BLaER1 (cell line): ENCODE data around the gene SPIRE2.

Experiments
- H3K27ac ChIP-seq: shearing (Covaris generic); formaldehyde crosslinking; 2 replicates; pipeline ENCODE4 v1.8.1; 2022
- H3K27me3 ChIP-seq: shearing (Covaris generic); formaldehyde crosslinking; 2 replicates; pipeline ENCODE4 v1.8.1; 2022
- H3K36me3 ChIP-seq: shearing (Covaris generic); formaldehyde crosslinking; 2 replicates; pipeline ENCODE4 v1.8.1; 2022
- H3K4me1 ChIP-seq: shearing (Covaris generic); formaldehyde crosslinking; 2 replicates; pipeline ENCODE4 v1.8.1; 2022
- H3K4me2 ChIP-seq: shearing (Covaris generic); formaldehyde crosslinking; 2 replicates; pipeline ENCODE4 v1.8.1; 2022
- H3K4me3 ChIP-seq: shearing (Covaris generic); formaldehyde crosslinking; 2 replicates; pipeline ENCODE4 v1.8.1; 2022
- H3K9ac ChIP-seq: shearing (Covaris generic); formaldehyde crosslinking; 2 replicates; pipeline ENCODE4 v1.8.1; 2022
- H3K9me3 ChIP-seq: shearing (Covaris generic); formaldehyde crosslinking; 2 replicates; pipeline ENCODE4 v1.8.1; 2022
- H4K20me1 ChIP-seq: shearing (Covaris generic); formaldehyde crosslinking; 2 replicates; pipeline ENCODE4 v1.8.1; 2022
- Cebpa-rat ChIP-seq: shearing (Covaris generic); IDR thresholded peaks from 2 replicates; pipeline ENCODE4 v1.8.1; 2022

Gene SPIRE2

DNA sequence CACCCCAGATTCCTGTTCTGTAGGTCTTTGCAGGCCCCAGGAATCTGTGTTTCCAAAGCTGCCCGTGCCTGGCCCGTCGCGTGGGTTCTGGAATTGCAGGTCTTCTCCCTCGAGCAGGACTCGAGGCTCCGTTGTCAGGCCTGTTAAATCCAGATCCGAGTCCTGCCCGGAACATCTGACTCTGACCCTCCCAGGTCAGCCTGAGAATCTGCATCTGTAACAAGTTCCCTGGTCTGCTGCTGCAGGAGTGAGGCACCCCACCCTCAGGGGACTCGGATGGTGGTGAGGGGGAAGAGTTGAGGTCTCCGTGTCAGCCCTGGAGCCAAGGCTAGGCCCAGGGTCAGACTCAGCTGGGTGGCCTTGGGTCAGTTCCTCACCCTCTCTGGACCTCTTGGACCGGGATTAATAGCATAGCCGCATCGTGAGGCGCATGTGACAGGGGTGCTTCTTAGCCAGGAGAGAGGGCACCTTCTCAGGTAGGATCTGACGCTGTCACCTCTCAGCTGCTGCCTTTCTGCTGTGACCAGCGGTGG, 8.8 kb downstream of the SPIRE2 start:
- Histone ChIP-seq H3K4me2 (peak overlapping the region; percentile 80), H3K27ac (0 out of 2 replicates have a peak overlapping the region, but pooled peaks have one; percentile 48), H3K36me3 (0 out of 2 replicates have a peak, but pooled peaks cover 3% of the 10 kb centered on the region), H3K27me3 (no peaks in the 10 kb centered on the region), H3K9me3 (peaks cover 21% of the 10 kb centered on the region), H4K20me1 (no peaks in the 10 kb centered on the region), H3K9ac (no peak overlapping the region), H3K4me1 (peaks cover 35% of the 10 kb centered on the region), H3K4me3 (no peak overlapping the region)
- TF ChIP-seq Cebpa-rat = no peak

DNA sequence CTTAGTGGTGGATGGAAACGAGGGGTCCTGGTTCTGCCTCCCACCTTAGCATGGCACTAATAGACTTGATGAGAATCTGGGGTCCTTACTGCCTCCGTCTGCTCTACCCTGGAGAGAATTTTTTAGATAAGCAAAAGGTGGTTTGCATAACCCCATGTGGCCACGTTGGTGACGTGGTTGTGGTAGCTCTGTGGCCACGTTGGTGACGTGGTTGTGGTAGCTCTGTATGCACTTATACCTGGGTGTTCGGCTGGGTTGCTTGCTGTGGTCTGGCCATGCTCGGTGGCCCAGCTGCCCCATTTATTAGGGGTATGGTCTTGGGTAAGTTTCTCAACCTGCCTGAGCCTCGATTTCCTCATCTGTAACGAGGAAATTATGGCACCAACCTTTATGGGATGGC, 13.0 kb downstream of the SPIRE2 start:
- no peaks in the 10 kb centered on the region for H3K9me3 ChIP-seq
- no peak for TF ChIP-seq Cebpa-rat
- H4K20me1 ChIP-seq = no peaks in the 10 kb centered on the region
- H3K4me2 ChIP-seq = no peak overlapping the region
- H3K4me1 ChIP-seq = peaks cover 63% of the 10 kb centered on the region
- H3K36me3 ChIP-seq = no peaks in the 10 kb centered on the region
- no peak overlapping the region for H3K27ac ChIP-seq
- H3K4me3 ChIP-seq = no peak overlapping the region
- no peak overlapping the region for H3K9ac ChIP-seq
- H3K27me3 ChIP-seq = no peaks in the 10 kb centered on the region

DNA sequence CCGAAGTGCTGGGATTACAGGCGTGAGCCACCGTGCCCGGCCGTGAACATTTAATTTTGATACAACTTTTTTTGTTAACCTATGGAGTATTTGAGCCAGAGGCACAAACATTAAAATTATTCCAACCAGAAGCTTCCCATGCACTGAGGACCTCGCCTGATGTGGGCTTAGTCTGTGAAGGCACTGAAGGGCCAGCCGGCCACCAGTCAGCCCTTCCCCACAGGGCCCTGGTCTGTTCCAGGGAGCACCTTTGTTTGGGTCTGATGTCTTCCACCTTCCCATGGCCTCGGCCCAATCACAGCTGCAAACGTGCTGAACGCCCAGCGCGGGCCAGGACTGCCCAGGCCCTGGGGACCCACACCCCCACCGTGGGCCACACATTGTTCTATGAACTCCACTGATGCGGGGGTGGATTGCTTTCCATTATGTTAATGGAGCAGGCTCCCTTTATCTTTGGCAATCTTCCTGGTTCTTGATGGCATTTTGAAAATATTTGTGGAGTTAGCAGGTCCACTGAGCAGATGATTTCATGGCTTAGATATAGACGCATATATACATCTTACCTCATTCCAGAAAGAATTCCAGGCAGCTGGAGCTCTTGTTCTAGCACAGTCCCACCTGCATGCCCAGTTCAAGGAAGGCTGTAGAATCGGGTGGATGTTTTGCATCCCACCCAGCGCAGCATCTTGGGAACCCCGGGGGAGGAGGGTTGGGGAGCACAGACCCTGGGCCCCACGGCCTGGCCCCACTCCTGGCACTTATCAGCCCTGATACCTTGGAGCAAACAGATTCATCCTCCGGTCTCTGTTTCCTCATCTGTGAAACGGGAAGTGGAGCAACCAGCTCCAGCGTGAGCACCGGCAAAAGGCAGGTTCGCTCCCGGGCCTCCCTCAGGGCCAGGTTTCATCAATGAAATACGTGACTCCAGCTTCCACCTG, 14.5 kb downstream of the SPIRE2 start:
- H3K4me1 ChIP-seq = peaks cover 60% of the 10 kb centered on the region
- H3K9me3 ChIP-seq = no peaks in the 10 kb centered on the region
- no peak overlapping the region for H3K27ac ChIP-seq
- H3K36me3 ChIP-seq = no peaks in the 10 kb centered on the region
- H3K9ac ChIP-seq = no peak overlapping the region
- H3K27me3 ChIP-seq = no peaks in the 10 kb centered on the region
- H3K4me2 ChIP-seq = no peak overlapping the region
- no peak for TF ChIP-seq Cebpa-rat
- H4K20me1 ChIP-seq = no peaks in the 10 kb centered on the region
- H3K4me3 ChIP-seq = no peak overlapping the region

DNA sequence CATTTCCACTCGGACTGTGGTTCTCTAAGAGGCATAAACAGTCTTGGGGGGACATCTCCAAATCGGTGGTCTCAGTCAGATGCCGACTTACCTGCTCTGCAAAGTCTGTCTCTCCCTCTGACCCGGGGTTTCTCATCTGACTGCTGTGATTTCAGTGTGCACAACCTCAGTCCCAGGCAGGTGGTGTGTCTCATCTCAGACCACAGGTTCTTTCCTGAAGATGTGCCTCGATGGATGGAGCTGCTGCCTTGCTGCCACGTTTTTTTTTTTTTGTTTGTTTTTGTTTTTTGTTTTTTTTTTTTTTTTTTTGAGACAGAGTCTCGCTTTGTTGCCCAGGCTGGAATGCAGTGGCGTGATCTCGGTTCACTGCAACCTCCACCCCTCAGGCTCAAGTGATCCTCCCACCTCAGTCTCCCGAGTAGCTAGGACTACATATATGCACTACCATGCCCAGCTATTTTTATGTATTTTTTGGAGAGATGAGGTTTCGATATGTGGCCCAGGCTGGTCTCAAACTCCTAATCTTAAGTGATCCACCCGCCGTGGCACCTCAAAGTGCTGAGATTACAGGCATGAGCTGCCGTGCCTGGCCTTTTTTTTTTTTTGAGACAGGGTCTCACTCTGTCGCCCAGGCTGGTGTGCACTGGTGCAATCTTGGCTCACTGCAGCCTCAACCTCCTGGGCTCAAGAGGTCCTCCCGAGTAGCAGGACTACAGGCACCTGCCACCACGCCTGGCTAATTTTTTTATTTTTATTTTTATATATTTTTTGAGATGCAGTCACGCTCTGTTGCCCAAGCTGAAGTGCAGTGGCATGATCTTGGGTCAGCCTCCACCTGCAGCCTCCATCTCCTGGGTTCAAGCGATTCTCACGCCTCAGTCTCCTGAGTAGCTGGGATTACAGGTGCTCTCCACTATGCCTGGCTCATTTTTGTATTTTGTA, 15.4 kb downstream of the SPIRE2 start:
- peaks cover 56% of the 10 kb centered on the region for H3K4me1 ChIP-seq
- TF ChIP-seq Cebpa-rat = no peak
- H3K9me3 ChIP-seq = no peaks in the 10 kb centered on the region
- no peak overlapping the region for H3K9ac ChIP-seq
- no peak overlapping the region for H3K4me3 ChIP-seq
- H3K4me2 ChIP-seq = peak overlapping the region; percentile 73
- no peaks in the 10 kb centered on the region for H3K27me3 ChIP-seq
- H3K27ac ChIP-seq = no peak overlapping the region
- H4K20me1 ChIP-seq = no peaks in the 10 kb centered on the region
- H3K36me3 ChIP-seq = no peaks in the 10 kb centered on the region

DNA sequence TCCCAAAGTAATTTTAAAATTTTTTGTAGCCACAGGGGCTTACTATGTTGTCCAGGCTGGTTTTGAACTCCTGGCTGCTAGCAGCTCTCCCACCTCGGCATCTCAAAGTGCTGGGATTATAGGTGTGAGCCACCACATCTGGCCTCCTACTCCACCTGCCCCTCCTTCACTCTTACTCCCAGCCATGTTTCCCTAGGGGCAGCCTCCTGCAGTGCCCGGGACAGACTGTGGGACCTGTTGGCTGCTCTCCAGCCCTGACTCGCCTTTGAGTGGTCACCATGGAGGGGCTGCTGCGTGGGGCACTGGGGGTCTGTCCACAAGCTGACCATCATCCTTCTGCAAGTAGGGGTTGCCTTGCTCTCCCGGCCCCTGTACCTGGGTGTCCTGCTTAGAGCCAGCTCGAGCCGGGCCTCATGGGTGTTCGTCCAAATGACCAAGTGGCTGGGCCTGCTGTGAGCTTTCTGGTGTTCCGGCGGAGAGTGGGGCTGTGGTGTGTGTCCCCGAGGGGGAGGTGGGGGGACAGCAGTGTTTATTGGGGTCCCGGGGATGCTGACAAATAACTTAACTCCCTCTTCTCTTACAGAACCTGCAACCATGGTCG, 16.6 kb downstream of the SPIRE2 start:
- no peaks in the 10 kb centered on the region for H3K9me3 ChIP-seq
- no peaks in the 10 kb centered on the region for H3K36me3 ChIP-seq
- H3K27me3 ChIP-seq = no peaks in the 10 kb centered on the region
- no peak for TF ChIP-seq Cebpa-rat
- no peak overlapping the region for H3K4me3 ChIP-seq
- no peaks in the 10 kb centered on the region for H4K20me1 ChIP-seq
- no peak overlapping the region for H3K27ac ChIP-seq
- no peak overlapping the region for H3K9ac ChIP-seq
- peaks cover 55% of the 10 kb centered on the region for H3K4me1 ChIP-seq
- H3K4me2 ChIP-seq = peak overlapping the region; percentile 73

DNA sequence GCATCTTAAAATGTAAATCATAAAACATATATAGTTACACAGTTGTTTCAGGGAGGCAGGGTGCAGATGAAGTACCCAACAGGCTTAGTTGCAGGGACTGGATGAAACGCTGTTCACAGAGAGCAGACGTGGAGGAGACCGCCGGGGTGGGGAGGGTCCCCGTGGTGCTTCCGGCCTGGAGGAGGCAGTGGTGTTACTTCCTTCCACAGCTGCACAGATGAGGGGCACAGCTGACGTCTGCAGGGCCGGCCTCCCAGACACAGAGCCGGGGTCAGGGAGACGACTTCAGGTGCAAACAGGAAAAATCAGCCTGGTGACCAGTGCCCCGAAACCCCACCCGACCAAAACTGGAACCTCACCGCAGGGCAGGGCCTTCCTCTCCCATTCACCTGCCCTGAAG, 17.1 kb downstream of the SPIRE2 start:
- Histone ChIP-seq H3K36me3 (no peaks in the 10 kb centered on the region), H3K9ac (no peak overlapping the region), H3K4me3 (no peak overlapping the region), H3K4me2 (peak overlapping the region; percentile 73), H3K27me3 (no peaks in the 10 kb centered on the region), H4K20me1 (no peaks in the 10 kb centered on the region), H3K4me1 (peaks cover 55% of the 10 kb centered on the region), H3K9me3 (no peaks in the 10 kb centered on the region), H3K27ac (no peak overlapping the region)
- no peak for TF ChIP-seq Cebpa-rat

DNA sequence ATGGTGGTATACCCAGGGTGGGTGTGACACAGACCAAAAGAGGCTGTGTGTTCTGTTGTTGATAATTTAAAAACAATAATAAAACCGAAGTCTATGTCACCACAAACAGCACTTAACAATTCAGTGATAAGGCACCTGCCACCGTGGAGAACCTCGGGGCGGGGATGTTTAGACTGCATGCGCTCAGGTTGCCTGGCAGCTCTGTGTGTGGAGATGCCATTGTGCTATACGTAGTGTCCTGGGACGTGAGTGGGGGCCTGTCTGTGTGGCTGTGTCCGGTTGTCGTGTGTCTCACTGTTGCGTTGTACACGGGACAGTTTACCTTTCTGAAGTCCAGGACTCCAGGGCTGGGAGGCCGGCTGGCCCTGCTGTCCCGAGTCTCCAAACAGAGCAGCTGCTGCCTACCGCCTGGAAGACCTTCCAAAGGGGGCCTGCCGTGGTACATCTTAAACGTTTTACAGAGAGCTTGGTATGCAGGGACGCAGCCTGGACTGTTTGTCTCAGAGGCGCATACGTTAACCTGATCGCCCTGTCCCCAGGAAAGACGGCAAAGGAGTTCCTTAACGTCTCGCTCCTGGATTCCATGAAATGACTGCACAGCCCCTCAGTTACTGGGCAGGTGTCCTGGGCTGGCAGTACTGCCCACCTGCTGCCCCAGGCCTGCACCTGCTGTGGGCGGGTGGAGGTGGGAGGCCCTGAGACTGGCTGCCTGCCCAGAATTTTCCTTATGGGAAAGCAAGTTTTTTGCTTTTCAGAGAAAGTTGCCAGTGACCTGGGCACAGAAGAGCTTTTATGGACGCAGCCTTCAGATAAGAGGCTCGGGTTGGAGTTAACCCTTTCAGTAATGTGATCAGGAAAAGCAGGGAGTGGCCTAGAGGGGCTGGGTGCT, 19.0 kb downstream of the SPIRE2 start:
- no peaks in the 10 kb centered on the region for H3K9me3 ChIP-seq
- peak overlapping the region; percentile 11; the same call in 1 of the 2 replicates for H3K4me2 ChIP-seq
- H3K4me1 ChIP-seq = peaks cover 46% of the 10 kb centered on the region
- no peak overlapping the region for H3K27ac ChIP-seq
- H3K36me3 ChIP-seq = no peaks in the 10 kb centered on the region
- no peak overlapping the region for H3K4me3 ChIP-seq
- no peaks in the 10 kb centered on the region for H3K27me3 ChIP-seq
- TF ChIP-seq Cebpa-rat = no peak
- H4K20me1 ChIP-seq = no peaks in the 10 kb centered on the region
- 0 out of 2 replicates have a peak overlapping the region, but pooled peaks have one; percentile 19 for H3K9ac ChIP-seq

DNA sequence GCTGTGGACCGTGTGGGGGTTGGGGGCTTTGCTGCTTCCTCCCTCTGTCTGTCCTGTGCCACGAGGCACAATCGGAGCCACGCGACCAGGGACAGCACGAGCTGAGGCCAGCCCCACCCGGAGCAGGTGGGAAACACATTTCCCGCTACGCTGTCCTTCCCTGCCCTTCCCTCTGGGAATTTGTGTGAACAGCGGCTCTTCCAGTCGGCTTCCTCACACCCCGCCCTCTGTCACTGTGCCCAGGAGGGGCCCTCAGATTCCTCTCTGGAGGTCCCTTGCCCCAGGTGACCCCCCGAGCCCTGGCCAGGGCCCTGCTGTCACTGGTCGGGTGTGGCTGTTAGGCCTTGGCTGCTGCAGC, 19.6 kb downstream of the SPIRE2 start:
- Histone ChIP-seq H3K4me2 (peak overlapping the region; percentile 11; the same call in 1 of the 2 replicates), H3K9ac (0 out of 2 replicates have a peak overlapping the region, but pooled peaks have one; percentile 19), H3K9me3 (no peaks in the 10 kb centered on the region), H3K27ac (no peak overlapping the region), H3K4me3 (no peak overlapping the region), H3K4me1 (peaks cover 46% of the 10 kb centered on the region), H3K36me3 (no peaks in the 10 kb centered on the region), H3K27me3 (no peaks in the 10 kb centered on the region), H4K20me1 (no peaks in the 10 kb centered on the region)
- no peak for TF ChIP-seq Cebpa-rat
